ENCODE data around the gene RNF213.

The RNF213 gene

GRCh38 chr17:80354336-80354735, 93.7 kb downstream of the RNF213 start:
- TF ChIP-seq CTCF (IDR thresholded peaks at IDR 0.05; ENCODE audit: low read depth, low read length), result no peak
- no peak overlapping the region for H3K4me3 ChIP-seq (ENCODE audit: low read depth, low read length)

- no peak for TF ChIP-seq CTCF (IDR thresholded peaks at IDR 0.05; ENCODE audit: low read depth, low read length)
- no peak overlapping the region for H3K4me3 ChIP-seq (ENCODE audit: low read depth, low read length)
Observed at GRCh38 chr17:80356231-80356856, 95.7 kb downstream of the RNF213 start.

GRCh38 chr17:80358131-80358530, 97.5 kb downstream of the RNF213 start:
- TF ChIP-seq CTCF (IDR thresholded peaks at IDR 0.05; ENCODE audit: low read depth, low read length), result no peak
- no peak overlapping the region for H3K4me3 ChIP-seq (ENCODE audit: low read depth, low read length)

- no peak overlapping the region for H3K4me3 ChIP-seq (ENCODE audit: low read depth, low read length)
- TF ChIP-seq CTCF (IDR thresholded peaks at IDR 0.05; ENCODE audit: low read depth, low read length), result no peak
Observed at GRCh38 chr17:80358861-80359260, 98.2 kb downstream of the RNF213 start.

GRCh38 chr17:80359422-80360110, 98.9 kb downstream of the RNF213 start:
- no peak for TF ChIP-seq CTCF (IDR thresholded peaks at IDR 0.05; ENCODE audit: low read depth, low read length)
- no peak overlapping the region for H3K4me3 ChIP-seq (ENCODE audit: low read depth, low read length)

- no peak for TF ChIP-seq CTCF (IDR thresholded peaks at IDR 0.05; ENCODE audit: low read depth, low read length)
- H3K4me3 ChIP-seq (ENCODE audit: low read depth, low read length), result no peak overlapping the region
Observed at GRCh38 chr17:80360396-80360795, 99.7 kb downstream of the RNF213 start.

- no peak overlapping the region for H3K4me3 ChIP-seq (ENCODE audit: low read depth, low read length)
- peak; percentile 48 for TF ChIP-seq CTCF (IDR thresholded peaks at IDR 0.05; ENCODE audit: low read depth, low read length)
Observed at GRCh38 chr17:80361495-80362220, 101.0 kb downstream of the RNF213 start.
